Cerebellar nuclear complex (tissue), 1 donor: ENCODE measurements around the gene RAB1B.
"Not testable (repeated sequence)": the region's sequence is repeated elsewhere in the genome, so short reads cannot be mapped to it uniquely, and the experiment has no call there.

Experiments
- DNase-seq, 2 experiments: peaks; one replicate each; lab custom pipeline; 2025; lab: John Stamatoyannopoulos, UW

Gene RAB1B

DNA sequence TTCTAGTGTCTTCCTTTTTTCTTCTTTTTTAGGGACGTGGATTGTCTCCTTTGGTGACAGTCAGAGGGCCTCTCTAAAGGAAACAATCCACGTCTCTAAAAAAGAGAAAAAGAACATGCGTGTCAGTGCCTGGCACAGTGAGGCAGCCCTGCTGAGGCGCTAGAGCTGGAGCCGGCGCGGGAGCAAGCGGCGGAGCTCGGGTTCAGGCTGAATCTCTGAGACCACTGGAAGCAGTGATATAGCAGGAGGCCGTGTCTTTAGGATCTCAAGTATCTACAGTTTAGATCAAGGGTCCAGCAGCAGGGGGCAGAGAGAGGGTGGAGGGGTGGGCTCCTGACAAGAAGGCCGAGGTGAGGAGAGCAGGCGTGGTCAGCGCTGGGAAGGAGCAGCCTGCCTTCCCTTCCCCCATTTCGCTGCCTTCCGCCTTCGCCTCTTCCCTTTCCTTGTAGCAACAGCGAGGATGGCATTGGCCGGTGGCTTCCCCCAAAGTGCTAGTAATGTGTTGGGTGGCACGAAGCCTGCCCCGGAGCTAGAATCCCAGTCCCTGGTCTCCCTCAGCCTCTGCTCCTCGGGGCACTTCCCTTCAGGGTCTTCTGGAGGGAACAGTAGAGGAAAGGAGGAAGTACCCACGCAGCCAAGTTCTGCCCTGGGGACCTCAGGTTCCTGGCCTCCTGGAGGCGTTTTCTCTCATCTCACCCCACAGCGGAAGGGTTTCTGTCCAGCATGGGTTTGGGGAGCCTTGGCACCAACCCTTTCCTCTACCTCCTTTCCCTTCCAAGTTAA, 28.2 kb upstream of the RAB1B start:
- no peak for DNase-seq

DNA sequence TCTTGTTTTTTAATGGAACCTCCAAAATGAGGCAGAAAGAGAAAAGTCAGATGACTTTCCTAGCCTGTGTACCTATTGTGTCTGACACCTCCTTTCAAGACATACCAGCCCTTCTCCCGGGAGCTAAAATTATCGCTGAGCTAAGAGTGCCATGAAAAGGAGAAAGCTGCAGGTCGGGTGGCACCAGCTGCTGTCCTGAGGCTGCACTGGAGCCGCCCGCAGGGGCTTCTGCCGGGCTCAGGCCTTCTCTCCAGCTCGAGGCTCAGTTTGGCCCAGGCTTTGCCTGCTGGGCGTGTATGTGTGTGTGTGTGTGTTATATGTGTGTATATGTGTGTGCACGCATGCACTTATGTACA, 27.7 kb upstream of the RAB1B start:
- no peak for DNase-seq

DNA sequence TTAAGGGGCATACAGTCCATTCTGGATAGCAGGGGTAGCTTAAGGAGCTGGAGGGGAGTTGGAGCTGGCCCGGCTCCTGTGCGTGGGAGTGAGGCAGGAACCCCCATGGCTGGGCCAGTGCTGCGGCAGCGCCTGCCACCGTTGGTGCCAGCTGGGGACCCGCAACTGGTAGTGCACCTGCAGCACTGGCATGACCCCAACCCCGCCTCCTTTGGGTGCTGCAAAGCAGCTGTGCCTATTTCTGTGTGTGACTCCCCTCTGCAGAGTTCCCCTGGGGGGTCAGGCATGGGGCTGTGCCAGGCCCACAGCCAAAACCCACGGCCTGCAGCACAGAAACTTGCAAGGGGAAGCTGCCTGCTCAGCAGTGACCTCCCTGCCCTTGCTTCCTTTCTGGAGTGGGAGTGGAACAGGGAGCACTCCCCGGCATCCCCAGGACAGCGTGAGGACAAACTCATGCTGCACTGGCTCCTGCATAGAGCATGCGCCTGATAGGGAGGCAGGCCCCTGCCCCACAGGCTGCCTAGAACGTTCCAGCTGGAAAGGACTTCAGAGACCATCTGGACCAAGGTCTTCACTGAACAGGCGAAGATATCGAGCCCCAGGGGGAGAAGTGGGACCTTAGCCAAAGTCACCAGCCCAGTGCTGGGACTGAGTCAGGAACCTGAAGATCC, 26.2 kb upstream of the RAB1B start:
- peak in 1 of 2 experiments; percentile 74 for DNase-seq

DNA sequence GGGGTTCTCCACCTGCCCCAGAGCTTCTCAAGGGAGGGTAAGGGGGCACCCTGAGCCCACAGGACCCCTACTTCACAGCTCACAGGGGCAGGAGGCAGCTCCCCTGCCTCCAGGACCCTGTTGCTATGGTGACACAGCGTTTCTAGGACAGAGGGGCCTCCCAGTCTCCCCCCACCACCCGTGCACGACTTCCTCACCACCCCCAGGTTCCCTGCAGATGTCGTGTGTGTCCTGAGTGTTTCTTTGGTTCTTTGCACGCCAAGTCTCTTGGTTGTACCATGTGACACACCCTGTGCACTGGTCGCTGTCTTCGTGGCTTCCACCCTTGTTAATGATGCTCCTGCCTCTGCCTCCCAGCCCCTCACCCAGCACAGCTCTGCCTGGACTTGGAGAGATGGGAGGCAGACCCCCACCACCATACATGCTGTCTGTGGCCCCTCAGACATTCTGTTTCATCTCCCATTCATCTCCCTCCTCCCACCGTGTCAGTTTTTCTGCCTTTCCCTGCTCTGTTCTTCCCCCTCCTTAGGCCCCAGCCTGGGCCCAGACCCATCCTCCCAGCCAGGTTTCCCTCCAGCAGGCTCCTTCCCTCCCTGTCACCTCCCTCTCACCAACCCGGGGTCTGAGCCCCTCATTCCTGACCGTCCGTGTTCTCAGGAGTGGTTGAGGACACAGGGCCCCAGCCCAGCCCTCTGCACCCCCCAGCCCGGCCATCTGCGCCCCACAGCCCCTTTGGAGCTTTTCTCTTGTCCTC, 24.5 kb upstream of the RAB1B start:
- DNase-seq = no peak

DNA sequence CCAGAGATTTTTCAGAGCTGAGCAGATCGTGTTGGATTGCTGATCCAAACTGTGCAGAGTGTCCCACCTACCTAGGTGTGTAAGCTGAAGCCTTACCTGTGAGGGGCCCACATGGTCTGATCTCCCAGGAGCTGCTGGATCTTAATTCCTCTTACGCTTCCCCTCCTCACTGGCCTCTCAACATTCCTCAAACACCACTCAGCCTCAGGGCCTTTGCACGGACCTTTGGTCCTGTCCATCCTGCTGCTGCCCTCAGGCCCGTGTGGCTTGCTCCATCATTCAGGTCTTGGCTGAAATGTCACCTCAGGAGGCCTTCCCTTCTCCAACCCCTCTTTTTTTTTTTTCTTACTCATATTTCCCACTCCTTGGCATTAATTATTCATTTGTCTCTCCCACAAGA, 21.1 kb upstream of the RAB1B start:
- no peak for DNase-seq

DNA sequence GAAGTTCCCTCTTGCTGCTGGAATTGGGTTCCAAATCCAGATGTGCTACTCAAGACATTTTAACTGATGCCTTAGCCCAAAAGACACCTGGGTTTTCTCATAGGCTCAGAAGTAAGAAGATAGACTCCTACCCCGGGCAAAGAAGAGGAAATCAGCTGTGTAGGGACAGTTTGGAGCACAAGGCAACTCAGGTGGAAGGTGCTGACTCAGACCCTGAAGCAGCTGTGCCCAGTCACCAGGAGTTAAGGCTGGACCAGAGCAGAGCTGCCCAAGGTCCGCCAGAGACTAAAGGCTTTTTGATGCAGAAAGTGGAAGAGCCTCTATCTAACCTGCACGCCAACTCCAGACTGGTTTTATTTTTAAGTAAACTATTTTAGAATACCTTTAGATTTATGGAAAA, 20.6 kb upstream of the RAB1B start:
- DNase-seq = no peak

DNA sequence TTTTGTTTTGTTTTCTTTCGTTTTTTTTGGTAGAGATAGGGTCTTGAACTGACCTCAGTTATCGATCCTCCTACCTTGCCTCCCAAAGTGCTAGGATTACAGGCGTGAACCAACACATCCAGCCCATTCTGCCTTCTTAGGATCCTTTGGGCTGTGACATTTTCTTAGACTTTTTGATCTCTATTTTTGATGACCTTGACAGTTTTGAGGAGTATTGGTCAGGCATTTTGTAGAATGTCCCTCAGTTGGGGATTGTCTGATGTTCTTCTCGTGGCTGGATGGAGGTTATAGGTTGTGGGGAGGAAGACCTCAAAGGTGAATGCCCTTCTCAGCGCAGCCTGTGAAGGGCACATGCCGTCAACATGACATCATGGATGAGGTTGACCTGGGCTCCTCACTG, 19.5 kb upstream of the RAB1B start:
- no peak for DNase-seq

DNA sequence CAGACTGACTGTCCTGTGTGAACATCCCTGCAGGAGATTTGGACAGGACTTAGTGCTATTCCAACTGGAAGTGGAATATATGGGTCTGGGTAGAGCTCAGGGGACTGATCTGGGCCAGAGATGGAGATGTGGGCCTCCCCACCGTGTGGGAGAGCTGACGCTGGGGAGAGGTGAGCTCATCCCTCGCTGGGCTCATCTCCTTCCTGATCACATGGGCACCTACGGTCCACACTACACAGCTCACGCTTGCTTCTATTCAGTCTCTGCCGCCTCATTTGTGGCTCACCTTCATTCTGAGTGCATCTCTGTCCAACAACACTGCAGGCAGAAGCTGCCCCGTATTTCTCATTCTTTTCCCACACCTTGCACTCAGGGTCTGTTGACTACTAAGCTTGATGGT, 16.6 kb upstream of the RAB1B start:
- peak in 1 of 2 experiments; percentile 15 for DNase-seq

DNA sequence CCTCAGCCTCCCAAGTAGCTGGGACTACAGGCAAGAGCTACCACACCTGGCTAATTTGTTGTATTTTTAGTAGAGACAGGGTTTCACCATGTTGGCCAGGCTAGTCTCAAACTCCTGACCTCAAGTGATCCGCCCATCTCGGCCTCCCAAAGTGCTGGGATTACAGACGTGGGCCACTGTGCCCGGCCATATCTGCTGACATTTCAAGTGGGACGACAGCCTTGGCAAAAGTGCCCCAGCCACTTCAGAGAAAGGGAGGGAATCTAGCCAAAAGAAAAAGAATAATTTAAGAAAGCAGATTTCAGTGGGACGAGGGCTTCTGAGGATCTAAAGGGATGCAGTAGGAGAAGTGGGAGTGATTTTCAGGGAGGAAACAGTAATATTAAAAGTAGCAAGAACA, 15.4 kb upstream of the RAB1B start:
- not testable (repeated sequence) for DNase-seq

DNA sequence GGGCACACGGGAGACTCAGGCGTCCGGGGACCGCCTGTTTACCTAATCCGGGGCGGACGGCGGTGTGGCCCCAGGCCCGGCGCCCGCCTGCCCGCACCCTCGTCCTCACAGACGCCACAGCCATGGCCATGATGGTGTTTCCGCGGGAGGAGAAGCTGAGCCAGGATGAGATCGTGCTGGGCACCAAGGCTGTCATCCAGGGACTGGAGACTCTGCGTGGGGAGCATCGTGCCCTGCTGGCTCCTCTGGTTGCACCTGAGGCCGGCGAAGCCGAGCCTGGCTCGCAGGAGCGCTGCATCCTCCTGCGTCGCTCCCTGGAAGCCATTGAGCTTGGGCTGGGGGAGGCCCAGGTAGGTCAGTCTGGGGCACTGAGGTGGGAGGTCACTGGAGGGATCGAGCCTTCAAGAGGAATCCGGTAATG, 10.0 kb upstream of the RAB1B start:
- DNase-seq = no peak

DNA sequence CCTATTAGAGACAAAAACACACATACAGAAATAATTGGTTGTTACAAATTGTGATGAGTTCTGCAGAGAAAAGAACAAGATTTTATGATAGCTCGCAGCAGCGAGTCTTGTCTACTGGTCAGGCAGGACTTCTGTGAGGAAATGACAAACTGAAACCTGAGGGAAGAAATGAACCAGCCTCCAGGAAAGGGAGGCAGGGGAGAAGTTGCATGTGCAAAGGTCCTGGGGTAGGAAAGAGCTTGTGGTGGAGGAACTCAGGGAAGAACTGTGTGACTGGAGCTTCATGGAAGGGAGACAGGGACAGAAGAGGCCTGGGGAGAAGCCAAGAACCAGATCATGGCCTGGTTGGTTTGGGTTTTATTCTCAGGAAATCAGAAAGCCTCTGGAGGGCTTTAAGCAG, 9.2 kb upstream of the RAB1B start:
- DNase-seq = no peak

DNA sequence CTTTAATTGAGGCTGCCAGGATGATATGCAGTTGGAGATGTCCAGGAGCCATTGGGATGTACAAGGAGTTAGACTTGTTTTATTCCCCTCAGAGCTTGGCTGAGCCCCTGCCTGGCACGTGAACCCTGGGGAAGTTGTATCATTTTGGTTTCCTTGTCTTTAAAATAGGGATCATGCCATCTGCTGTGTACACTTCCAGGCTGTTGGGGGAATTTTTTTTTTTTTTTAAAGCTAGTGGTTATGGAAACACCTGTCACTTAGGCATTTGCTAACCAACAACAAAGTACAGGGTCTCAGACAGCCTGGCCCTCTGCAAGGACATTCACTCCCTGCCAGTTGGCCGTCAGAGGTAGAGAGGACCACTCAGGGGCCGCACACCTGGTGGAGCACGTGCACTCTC, 8.5 kb upstream of the RAB1B start:
- no peak for DNase-seq

DNA sequence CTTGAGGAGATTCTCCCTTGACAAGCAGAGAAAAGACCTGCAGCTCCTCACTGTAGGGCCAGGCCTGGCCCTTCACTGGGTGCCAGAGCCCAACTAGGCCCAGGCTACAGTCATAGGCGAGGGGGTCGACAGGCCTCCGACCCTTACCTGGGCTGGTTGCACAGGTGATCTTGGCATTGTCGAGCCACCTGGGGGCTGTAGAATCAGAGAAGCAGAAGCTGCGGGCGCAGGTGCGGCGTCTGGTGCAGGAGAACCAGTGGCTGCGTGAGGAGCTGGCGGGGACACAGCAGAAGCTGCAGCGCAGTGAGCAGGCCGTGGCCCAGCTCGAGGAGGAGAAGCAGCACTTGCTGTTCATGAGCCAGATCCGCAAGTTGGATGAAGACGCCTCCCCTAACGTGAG, 6.9 kb upstream of the RAB1B start:
- DNase-seq = no peak

DNA sequence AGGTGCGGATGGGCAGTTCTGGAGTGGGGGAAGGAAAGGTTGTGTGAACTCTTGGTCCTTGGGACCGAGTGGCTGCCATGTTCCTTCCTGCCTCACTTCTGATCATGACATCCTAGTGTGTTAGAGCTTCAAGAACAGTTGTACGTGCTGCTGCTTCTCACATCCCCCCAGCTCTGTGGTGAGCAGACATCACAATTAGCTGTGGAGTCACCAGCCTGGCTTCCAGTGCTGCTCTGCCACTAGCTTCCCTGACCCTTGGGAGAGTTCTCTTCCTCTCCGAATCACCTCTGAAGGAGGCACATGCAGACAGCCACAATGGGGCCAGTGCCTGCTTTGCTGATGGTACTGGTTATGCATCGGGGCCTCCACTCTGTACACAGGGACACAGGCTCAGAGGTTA, 6.2 kb upstream of the RAB1B start:
- no peak for DNase-seq

DNA sequence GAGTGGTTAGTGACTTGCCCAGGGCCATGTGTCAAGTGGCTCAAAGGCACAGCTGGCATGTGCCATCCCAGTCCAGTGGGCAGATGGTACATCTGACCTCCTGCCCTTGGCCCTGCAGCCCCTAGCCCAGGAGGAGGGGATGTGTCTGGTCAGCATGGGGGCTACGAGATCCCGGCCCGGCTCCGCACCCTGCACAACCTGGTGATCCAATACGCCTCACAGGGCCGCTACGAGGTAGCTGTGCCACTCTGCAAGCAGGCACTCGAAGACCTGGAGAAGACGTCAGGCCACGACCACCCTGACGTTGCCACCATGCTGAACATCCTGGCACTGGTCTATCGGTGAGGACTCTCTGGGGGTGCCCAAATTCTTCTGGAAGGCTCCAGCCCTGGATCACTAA, 5.7 kb upstream of the RAB1B start:
- no peak for DNase-seq

DNA sequence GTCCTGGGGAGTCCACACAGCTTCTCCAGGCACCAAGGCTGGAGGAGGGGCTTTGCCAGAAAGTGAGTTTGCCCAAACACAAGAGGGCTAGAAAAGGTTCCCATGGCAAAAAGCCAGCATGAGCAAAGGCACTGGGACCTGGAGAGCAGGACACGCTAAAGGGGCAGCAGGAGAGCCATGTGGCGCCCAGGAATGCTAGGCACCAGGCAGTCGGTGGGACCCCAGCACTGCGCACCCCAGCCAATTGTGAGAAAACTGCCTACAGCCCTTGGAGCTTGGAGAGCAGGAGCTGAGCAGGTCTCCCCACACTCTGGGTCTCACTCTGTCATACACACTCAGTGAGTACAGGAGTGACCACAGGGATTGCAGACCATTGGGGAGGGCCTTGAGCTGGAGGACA, 5.2 kb upstream of the RAB1B start:
- DNase-seq = no peak

DNA sequence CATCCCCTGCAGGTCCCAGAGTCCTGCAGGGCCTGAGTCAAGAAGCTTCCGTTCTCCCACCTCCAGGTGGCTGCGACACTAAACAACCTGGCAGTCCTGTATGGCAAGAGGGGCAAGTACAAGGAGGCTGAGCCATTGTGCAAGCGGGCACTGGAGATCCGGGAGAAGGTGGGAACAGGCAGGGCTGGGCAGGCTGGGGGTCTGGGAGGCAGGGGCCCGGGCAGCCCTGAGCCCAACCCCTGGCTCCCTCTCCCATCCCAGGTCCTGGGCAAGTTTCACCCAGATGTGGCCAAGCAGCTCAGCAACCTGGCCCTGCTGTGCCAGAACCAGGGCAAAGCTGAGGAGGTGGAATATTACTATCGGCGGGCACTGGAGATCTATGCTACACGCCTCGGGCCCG, 4.7 kb upstream of the RAB1B start:
- DNase-seq = no peak

DNA sequence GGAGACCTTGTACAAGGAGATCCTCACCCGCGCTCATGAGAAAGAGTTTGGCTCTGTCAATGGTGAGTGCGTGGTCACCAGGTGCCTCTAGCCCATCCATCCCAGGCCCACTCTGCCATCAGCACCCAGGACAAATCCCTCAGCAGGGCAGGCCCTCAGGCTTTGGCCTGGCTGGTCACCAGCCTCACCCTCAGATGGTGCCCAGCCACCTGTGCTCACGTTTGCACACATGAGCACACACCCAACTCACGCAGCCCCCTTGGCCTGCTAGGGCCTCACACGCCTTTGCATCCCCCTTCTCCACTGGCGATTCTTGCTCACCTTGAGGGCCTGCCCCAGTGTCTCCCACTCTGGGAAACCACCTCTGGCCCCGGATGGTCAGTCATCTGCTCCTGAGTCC, 4.1 kb upstream of the RAB1B start:
- no peak for DNase-seq

DNA sequence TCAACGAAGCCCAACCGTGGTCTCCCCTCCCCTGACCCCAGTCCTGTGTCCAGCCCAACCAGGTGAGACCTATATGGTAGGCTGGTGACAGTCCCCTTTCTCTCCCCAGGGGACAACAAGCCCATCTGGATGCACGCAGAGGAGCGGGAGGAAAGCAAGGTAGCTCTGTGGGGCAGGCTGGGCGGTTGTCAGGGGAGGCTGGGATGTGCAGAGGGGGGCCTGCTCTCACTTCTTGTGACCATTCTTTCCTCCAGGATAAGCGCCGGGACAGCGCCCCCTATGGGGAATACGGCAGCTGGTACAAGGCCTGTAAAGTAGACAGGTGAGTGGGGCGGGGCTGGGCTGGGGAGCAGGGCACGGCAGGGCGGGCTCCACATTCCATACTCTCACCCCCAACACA, 3.5 kb upstream of the RAB1B start:
- DNase-seq = no peak

DNA sequence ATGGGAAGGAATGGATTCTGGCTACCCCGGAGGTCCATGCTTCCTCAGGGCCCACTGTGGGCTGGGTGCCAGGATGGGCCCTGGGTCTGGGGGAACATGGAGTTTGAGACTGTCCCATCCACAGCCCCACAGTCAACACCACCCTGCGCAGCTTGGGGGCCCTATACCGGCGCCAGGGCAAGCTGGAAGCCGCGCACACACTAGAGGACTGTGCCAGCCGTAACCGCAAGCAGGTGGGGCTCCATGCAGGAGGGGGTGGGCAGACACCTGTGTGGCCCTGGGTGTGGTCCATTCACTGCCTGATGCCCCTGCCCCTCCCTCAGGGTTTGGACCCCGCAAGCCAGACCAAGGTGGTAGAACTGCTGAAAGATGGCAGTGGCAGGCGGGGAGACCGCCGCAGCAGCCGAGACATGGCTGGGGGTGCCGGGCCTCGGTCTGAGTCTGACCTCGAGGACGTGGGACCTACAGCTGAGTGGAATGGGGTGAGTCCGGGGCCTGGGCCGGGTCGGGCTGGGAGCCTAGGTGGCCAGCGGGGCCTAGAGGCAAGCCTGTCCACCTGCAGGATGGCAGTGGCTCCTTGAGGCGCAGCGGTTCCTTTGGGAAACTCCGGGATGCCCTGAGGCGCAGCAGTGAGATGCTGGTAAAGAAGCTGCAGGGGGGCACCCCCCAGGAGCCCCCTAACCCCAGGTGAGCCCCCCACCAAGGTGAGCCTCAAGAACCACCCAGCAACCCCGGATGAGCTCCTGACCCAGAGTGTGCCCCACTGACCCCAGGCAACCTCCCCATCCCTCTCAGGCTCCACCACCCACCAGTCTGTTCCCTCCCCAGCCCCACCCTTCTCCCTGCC, 2.7 kb upstream of the RAB1B start:
- DNase-seq = no peak

DNA sequence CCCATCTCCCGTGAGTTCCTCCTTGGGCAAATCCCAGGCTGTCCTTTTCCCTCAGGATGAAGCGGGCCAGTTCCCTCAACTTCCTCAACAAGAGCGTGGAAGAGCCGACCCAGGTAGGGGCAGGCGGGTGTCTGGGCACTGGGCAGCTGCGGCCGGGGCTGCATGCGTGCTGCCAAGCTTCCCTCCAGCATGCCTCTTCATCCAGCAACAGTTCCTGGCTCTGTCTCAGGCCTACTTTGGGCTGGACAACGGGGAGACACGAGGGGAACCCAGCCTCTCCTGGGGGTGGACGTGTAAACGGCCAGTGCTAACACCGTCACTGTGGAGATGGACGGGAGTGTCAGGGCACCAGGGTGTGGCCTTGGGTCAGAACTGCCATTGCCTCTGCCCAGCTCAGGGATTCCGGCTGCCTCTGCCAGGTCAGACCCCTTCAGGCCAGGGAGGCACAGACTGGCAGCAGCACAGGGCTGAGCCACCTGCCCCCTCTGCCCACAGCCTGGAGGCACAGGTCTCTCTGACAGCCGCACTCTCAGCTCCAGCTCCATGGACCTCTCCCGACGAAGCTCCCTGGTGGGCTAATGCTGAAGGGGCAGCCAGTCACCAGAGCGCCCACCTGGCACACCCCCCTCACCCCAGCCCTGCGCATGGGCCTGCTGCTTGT, 1.9 kb upstream of the RAB1B start:
- no peak for DNase-seq

DNA sequence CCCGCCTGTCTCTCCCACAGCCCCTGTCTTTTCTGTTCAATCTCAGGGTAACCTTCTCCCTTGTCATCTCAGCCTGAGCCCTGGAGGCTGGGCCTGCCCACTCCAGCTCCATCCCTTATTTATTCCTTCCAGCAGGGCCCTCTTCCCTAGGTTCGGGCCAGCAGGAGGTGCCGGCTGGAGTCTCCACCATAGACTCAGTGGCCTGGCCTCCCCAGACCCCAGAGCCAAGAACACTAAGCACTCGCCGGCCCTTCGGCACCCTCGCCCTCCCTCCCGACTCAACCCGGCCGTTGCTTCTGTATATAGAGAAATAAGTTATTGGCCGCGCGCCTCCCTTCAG, 1.4 kb upstream of the RAB1B start:
- DNase-seq = no peak
